Ishikawa (cell line): Measurements from ENCODE around the gene CUZD1.
A peak's percentile ranks its signal among the peaks of the same experiment; 100 is the strongest.

Experiments used
- CEBPB ChIP-seq: IDR thresholded peaks from 2 replicates; pipeline ENCODE4 v1.6.1; 2012
- CREB1 ChIP-seq: IDR thresholded peaks from 2 replicates; pipeline ENCODE4 v1.6.1; 2012; ENCODE audit warnings: low read depth
- EGR1 ChIP-seq: IDR thresholded peaks from 2 replicates; pipeline ENCODE4 v1.6.1; 2012
- EP300 ChIP-seq: IDR thresholded peaks from 2 replicates; pipeline ENCODE4 v1.6.1; 2012; ENCODE audit warnings: borderline replicate concordance
- FOXM1 ChIP-seq: IDR thresholded peaks from 2 replicates; pipeline ENCODE4 v1.6.1; 2012; ENCODE audit warnings: low read depth, borderline replicate concordance
- MAX ChIP-seq: IDR thresholded peaks from 2 replicates; pipeline ENCODE4 v1.6.1; 2012
- NFIC ChIP-seq: IDR thresholded peaks from 2 replicates; pipeline ENCODE4 v1.6.1; 2012
- RAD21 ChIP-seq: IDR thresholded peaks from 2 replicates; pipeline ENCODE4 v1.6.1; 2012; ENCODE audit warnings: low read depth
- TAF1 ChIP-seq: IDR thresholded peaks from 2 replicates; pipeline ENCODE4 v1.6.1; 2012; ENCODE audit warnings: low read depth, mild to moderate bottlenecking
- TCF12 ChIP-seq: IDR thresholded peaks from 2 replicates; pipeline ENCODE4 v1.6.1; 2012; ENCODE audit warnings: low read depth
- TEAD4 ChIP-seq: IDR thresholded peaks from 2 replicates; pipeline ENCODE4 v1.6.1; 2012
- USF1 ChIP-seq: IDR thresholded peaks from 2 replicates; pipeline ENCODE4 v1.6.1; 2012
- YY1 ChIP-seq: IDR thresholded peaks from 2 replicates; pipeline ENCODE4 v1.6.1; 2012; ENCODE audit warnings: low read depth
- ZBTB7A ChIP-seq: IDR thresholded peaks from 2 replicates; pipeline ENCODE4 v1.6.1; 2012; ENCODE audit warnings: low read depth
- TF ChIP-seq, protein P1 (sequence below): IDR thresholded peaks from 2 replicates; pipeline ENCODE4 v1.6.1; 2012; ENCODE audit warnings: low read depth, mild to moderate bottlenecking

The CUZD1 gene

GRCh38 chr10:122798704-122799231 is 46.9 kb downstream of the CUZD1 start:
- TF ChIP-seq CEBPB, result no peak

GRCh38 chr10:122796796-122797195 is 48.9 kb downstream of the CUZD1 start:
- no peak for TF ChIP-seq MAX
- TF ChIP-seq EGR1, result no peak

DNA sequence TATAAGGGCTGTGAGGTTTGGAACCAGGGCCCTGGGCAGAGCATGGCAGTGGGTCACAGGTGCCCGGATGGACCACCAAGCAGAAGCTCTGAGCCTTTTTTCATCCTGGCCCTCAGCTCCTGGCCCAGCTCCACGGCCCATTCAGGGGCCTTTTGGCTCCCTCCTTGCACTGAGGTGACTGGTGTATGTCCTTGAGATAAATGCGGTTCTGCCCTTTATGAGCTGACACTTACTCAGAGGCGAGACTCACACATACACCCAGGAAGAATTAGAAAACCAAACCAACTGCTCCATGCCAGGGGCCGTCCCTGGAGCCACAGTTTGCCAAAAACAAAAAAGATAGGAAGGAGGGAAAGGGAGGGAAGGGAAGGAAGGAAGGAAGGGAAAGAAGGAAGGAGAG is 49.7 kb downstream of the CUZD1 start:
- TF ChIP-seq TEAD4, result no peak
- TF ChIP-seq MAX, result no peak
- no peak for TF ChIP-seq TCF12
- TF ChIP-seq ZBTB7A, result no peak
- no peak for TF ChIP-seq EGR1
- no peak for TF ChIP-seq FOXM1
- TF ChIP-seq YY1, result no peak
- TF ChIP-seq, protein P1, sequence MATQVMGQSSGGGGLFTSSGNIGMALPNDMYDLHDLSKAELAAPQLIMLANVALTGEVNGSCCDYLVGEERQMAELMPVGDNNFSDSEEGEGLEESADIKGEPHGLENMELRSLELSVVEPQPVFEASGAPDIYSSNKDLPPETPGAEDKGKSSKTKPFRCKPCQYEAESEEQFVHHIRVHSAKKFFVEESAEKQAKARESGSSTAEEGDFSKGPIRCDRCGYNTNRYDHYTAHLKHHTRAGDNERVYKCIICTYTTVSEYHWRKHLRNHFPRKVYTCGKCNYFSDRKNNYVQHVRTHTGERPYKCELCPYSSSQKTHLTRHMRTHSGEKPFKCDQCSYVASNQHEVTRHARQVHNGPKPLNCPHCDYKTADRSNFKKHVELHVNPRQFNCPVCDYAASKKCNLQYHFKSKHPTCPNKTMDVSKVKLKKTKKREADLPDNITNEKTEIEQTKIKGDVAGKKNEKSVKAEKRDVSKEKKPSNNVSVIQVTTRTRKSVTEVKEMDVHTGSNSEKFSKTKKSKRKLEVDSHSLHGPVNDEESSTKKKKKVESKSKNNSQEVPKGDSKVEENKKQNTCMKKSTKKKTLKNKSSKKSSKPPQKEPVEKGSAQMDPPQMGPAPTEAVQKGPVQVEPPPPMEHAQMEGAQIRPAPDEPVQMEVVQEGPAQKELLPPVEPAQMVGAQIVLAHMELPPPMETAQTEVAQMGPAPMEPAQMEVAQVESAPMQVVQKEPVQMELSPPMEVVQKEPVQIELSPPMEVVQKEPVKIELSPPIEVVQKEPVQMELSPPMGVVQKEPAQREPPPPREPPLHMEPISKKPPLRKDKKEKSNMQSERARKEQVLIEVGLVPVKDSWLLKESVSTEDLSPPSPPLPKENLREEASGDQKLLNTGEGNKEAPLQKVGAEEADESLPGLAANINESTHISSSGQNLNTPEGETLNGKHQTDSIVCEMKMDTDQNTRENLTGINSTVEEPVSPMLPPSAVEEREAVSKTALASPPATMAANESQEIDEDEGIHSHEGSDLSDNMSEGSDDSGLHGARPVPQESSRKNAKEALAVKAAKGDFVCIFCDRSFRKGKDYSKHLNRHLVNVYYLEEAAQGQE, result no peak
- TF ChIP-seq CREB1, result no peak
- TF ChIP-seq TAF1, result no peak
- no peak for TF ChIP-seq CEBPB
- TF ChIP-seq EP300, result no peak
- TF ChIP-seq RAD21, result no peak
- no peak for TF ChIP-seq USF1
- no peak for TF ChIP-seq NFIC

GRCh38 chr10:122786269-122786668 is 59.4 kb downstream of the CUZD1 start:
- TF ChIP-seq TCF12, result no peak
- no peak for TF ChIP-seq CEBPB
- TF ChIP-seq RAD21, result peak; percentile 24; the same call in 1 of the 2 replicates
- no peak for TF ChIP-seq EP300
- TF ChIP-seq, protein P1, result peak; percentile 96
- TF ChIP-seq NFIC, result no peak
- TF ChIP-seq YY1, result no peak
- TF ChIP-seq FOXM1, result no peak
- TF ChIP-seq MAX, result no peak
- TF ChIP-seq TEAD4, result 0 out of 2 replicates have a peak, but pooled peaks have one; percentile 10
- TF ChIP-seq EGR1, result no peak
- TF ChIP-seq USF1, result no peak

DNA sequence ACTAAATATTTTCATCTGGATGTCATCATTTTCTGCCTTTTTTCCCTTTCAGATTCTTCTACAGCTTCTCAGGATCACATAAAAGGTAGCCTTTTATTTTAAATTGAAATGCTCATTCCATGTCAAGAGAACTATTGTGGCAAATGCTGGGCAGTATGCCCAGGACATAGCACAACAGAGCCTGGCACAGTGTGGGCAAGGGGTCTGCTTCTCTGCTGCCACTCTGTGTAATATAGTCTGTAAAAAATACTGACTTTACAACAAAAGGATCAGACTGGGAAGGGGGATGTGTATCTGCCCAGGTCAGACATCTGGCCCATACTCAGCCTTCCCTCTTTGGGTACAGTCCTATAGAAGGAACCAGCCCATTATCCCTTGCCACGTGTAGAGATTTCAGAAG is 62.7 kb downstream of the CUZD1 start:
- no peak for TF ChIP-seq EGR1
- TF ChIP-seq RAD21, result no peak
- TF ChIP-seq YY1, result no peak
- no peak for TF ChIP-seq USF1
- no peak for TF ChIP-seq CEBPB
- TF ChIP-seq TAF1, result no peak
- TF ChIP-seq EP300, result no peak
- no peak for TF ChIP-seq MAX
- TF ChIP-seq, protein P1, result no peak
- TF ChIP-seq FOXM1, result no peak
- TF ChIP-seq ZBTB7A, result no peak
- no peak for TF ChIP-seq NFIC
- no peak for TF ChIP-seq TCF12
- no peak for TF ChIP-seq TEAD4
- TF ChIP-seq CREB1, result no peak
